HUES6 (cell line): ENCODE results near the gene MGLL.
"Not testable (repeated sequence)": the region's sequence is repeated elsewhere in the genome, so short reads cannot be mapped to it uniquely, and the experiment has no call there.

Experiments
- H3K27ac ChIP-seq: 2 replicates; pipeline ENCODE4 v1.7.0; 2013; ENCODE audit warnings: low read depth, mild to moderate bottlenecking, low read length, inconsistent platforms
- H3K27me3 ChIP-seq: 2 replicates; pipeline ENCODE4 v1.6.1; 2013; ENCODE audit warnings: low read length; ENCODE audit not compliant: control insufficient read depth, insufficient read depth
- H3K36me3 ChIP-seq: 2 replicates; pipeline ENCODE4 v1.6.1; 2013; ENCODE audit warnings: low read length; ENCODE audit not compliant: control insufficient read depth, insufficient read depth
- H3K4me1 ChIP-seq: 2 replicates; pipeline ENCODE4 v1.6.1; 2013; ENCODE audit warnings: low read length; ENCODE audit not compliant: control insufficient read depth, insufficient read depth
- H3K4me3 ChIP-seq: 2 replicates; pipeline ENCODE4 v1.5.1; 2013; ENCODE audit warnings: low read depth, low read length
- H3K9ac ChIP-seq: one replicate; pipeline ENCODE4 v1.6.1; 2013; ENCODE audit warnings: mild to moderate bottlenecking, low read length
- H3K9me3 ChIP-seq: 2 replicates; pipeline ENCODE4 v1.6.1; 2013; ENCODE audit warnings: low read depth, low read length; ENCODE audit not compliant: control insufficient read depth, insufficient read depth

MGLL gene

DNA sequence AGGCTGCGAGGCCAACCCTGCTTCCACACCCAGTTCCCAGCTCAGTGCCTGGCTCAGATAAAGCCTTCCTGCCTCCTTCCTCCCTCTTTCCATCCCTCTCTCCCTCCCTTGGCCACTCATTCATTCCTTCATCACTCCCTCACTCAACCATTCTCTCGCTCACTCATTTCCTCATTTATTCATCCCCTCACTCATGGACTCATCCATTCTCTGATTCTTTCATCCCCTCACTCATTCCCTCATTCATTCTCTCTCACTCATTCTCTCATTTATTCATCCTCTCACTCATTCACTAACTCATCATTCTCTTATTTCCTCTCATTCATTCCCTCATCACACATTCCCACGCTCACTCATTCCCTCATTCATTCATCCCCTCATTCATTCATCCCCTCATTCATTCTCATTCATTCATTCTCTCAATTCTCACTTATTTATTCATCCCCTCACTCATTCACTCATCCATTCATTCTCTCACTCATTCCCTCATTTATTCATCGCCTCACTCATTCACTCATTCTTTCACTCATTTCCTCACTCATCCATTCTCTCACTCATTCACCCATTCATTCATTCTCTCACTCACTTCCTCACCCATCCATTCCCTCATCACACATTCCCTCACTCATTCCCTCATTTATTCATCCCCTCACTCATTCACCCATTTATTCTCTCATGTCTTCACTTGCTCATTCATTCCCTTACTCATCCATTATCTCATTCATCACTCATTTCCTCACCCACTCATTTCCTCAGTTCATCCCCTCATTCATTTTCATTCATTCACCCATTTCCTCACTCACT is 136.4 kb downstream of the MGLL start:
- no peaks in the 10 kb centered on the region for H3K36me3 ChIP-seq
- H3K9me3 ChIP-seq = no peaks in the 10 kb centered on the region; the same call in 1 of the 2 replicates
- no peak overlapping the region for H3K27ac ChIP-seq
- H3K27me3 ChIP-seq = no peaks in the 10 kb centered on the region
- peaks cover 30% of the 10 kb centered on the region for H3K4me1 ChIP-seq
- H3K4me3 ChIP-seq = no peak overlapping the region
- H3K9ac ChIP-seq = no peak overlapping the region

GRCh38 chr3:127684871-127685707 is 137.2 kb downstream of the MGLL start:
- Histone ChIP-seq H3K36me3 (no peaks in the 10 kb centered on the region), H3K9me3 (no peaks in the 10 kb centered on the region; the same call in 1 of the 2 replicates), H3K27me3 (no peaks in the 10 kb centered on the region), H3K4me1 (peaks cover 23% of the 10 kb centered on the region), H3K4me3 (no peak overlapping the region), H3K9ac (no peak overlapping the region), H3K27ac (no peak overlapping the region)

DNA sequence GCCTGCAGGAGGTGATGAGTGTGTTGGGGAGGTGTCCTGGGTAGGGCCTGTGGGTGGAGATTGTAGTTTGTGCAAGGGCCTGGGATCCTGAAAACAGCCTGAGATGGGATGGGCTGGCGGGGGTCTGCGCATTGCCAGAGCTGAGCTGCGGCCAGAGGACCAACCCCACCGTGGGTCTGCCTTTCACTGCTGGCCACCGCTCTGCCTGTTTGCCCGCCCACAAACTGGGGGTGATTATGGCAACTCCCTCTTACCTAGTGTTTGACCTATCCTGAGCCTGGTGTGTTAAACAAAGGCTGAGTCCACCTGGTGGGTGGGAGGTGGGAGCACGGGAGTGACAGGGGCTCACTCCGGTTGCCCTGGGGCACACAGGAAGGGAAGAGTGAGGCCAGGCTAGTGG is 139.8 kb downstream of the MGLL start:
- Histone ChIP-seq H3K4me1 (peaks cover 4% of the 10 kb centered on the region; the same call in 1 of the 2 replicates), H3K9ac (no peak overlapping the region)

DNA sequence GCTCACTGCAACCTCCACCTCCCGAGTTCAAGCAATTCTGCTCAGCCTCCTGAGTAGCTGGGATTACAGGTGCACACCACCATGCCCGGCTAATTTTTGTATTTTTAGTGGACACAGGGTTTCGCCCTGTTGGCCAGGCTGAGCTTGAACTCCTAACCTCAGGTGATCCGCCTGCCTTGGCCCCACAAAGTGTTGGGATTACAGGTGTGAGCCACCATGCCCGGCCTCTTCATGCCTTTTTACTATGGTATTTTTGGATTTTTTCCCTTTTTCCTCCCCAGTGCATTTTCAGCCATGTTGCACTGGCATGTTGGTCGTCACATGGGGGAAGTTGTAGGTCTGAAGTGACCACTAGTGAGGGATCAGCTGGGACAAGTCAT is 140.2 kb downstream of the MGLL start:
- not testable (repeated sequence) for H3K4me1 ChIP-seq, H3K4me3 ChIP-seq, H3K27me3 ChIP-seq, H3K9me3 ChIP-seq, H3K9ac ChIP-seq, H3K27ac ChIP-seq, H3K36me3 ChIP-seq

More for the DNA sequence above, 139.8 kb downstream of the MGLL start:
- Histone ChIP-seq H3K36me3 (no peaks in the 10 kb centered on the region), H3K27me3 (no peaks in the 10 kb centered on the region), H3K4me3 (no peak overlapping the region), H3K9me3 (no peaks in the 10 kb centered on the region; the same call in 1 of the 2 replicates), H3K27ac (no peak overlapping the region)

- no peak overlapping the region for H3K4me3 ChIP-seq
- H3K27ac ChIP-seq = no peak overlapping the region
- no peaks in the 10 kb centered on the region for H3K9me3 ChIP-seq
- H3K36me3 ChIP-seq = no peaks in the 10 kb centered on the region
- H3K9ac ChIP-seq = no peak overlapping the region
- peaks cover 4% of the 10 kb centered on the region; the same call in 1 of the 2 replicates for H3K4me1 ChIP-seq
- H3K27me3 ChIP-seq = no peaks in the 10 kb centered on the region
Measured at GRCh38 chr3:127680798-127681221, 141.5 kb downstream of the MGLL start.

- no peaks in the 10 kb centered on the region for H3K36me3 ChIP-seq
- H3K27ac ChIP-seq = no peak overlapping the region
- no peak overlapping the region for H3K9ac ChIP-seq
- H3K27me3 ChIP-seq = no peaks in the 10 kb centered on the region
- H3K4me3 ChIP-seq = no peak overlapping the region
- H3K9me3 ChIP-seq = no peaks in the 10 kb centered on the region
- H3K4me1 ChIP-seq = peaks cover 4% of the 10 kb centered on the region; the same call in 1 of the 2 replicates
Measured at GRCh38 chr3:127680146-127680661, 142.1 kb downstream of the MGLL start.

- H3K4me3 ChIP-seq = no peak overlapping the region
- H3K4me1 ChIP-seq = peaks cover 4% of the 10 kb centered on the region; the same call in 1 of the 2 replicates
- H3K9me3 ChIP-seq = no peaks in the 10 kb centered on the region
- no peak overlapping the region for H3K27ac ChIP-seq
- H3K27me3 ChIP-seq = no peaks in the 10 kb centered on the region
- no peak overlapping the region for H3K9ac ChIP-seq
- no peaks in the 10 kb centered on the region for H3K36me3 ChIP-seq
Measured at GRCh38 chr3:127679534-127680145, 142.7 kb downstream of the MGLL start.

- Histone ChIP-seq H3K4me1 (peaks cover 7% of the 10 kb centered on the region), H3K27me3 (peaks cover 4% of the 10 kb centered on the region; the same call in 1 of the 2 replicates), H3K36me3 (no peaks in the 10 kb centered on the region), H3K9me3 (no peaks in the 10 kb centered on the region), H3K4me3 (no peak overlapping the region), H3K9ac (no peak overlapping the region), H3K27ac (no peak overlapping the region)
Measured at GRCh38 chr3:127678611-127679533, 143.4 kb downstream of the MGLL start.

- Histone ChIP-seq H3K4me1 (peaks cover 13% of the 10 kb centered on the region), H3K9ac (no peak overlapping the region), H3K27ac (no peak overlapping the region), H3K36me3 (no peaks in the 10 kb centered on the region), H3K4me3 (no peak overlapping the region), H3K9me3 (no peaks in the 10 kb centered on the region), H3K27me3 (peaks cover 10% of the 10 kb centered on the region)
Measured at GRCh38 chr3:127678315-127678599, 144.1 kb downstream of the MGLL start.
